Panc1 (cell line): ENCODE results near the gene ZNF516.

Experiments used
- CTCF ChIP-seq: fragments of 450-650 bp; IDR thresholded peaks from 2 replicates; pipeline ENCODE4 v1.5.1; 2017; ENCODE audit warnings: mild to moderate bottlenecking
- REST ChIP-seq, 2 experiments: IDR thresholded peaks; 2 replicates each; pipeline ENCODE4 v1.6.1; 2011 to 2012; ENCODE audit warnings: low read depth in 2 of 2, control low read depth in 1 of 2, low read length in 1 of 2, mild to moderate bottlenecking in 1 of 2, moderate library complexity in 1 of 2; ENCODE audit not compliant: insufficient read depth in 1 of 2
- TCF7L2 ChIP-seq: IDR thresholded peaks from 2 replicates; pipeline ENCODE4 v1.6.1; 2011; ENCODE audit warnings: mild to moderate bottlenecking, low read depth, low read length, inconsistent platforms

- no peak for TF ChIP-seq CTCF
- no peak for TF ChIP-seq REST (IDR thresholded peaks at IDR 0.05; ENCODE audit: insufficient read depth in 1 of 2, low read depth in 2 of 2, low read length in 1 of 2)
- no peak for TF ChIP-seq TCF7L2
These were observed 106.8 kb downstream of the ZNF516 start for GRCh38 chr18:76388261-76388660.
